K562 (cell line): Measurements from ENCODE around the gene DDHD1.

ENCODE experiments used
- CHD2 ChIP-seq: IDR thresholded peaks from 2 replicates; pipeline ENCODE4 v1.6.1; 2011; ENCODE audit warnings: low read depth, low read length
- FOXK2 ChIP-seq, 2 experiments: fragments of 450-650 bp; IDR thresholded peaks in 1 of 2; conservative IDR thresholded peaks in 1 of 2; 2 replicates each; pipeline ENCODE4 v1.6.1; 2016; ENCODE audit warnings: low read depth in 2 of 2, mild to moderate bottlenecking in 1 of 2
- FOXP1 ChIP-seq: sonication (generic); formaldehyde crosslinking; IDR thresholded peaks from 2 replicates; pipeline ENCODE4 v1.8.0; 2022; ENCODE audit warnings: mild to moderate bottlenecking, missing genetic modification reagents
- GABPB1 ChIP-seq: sonication (generic); formaldehyde crosslinking; IDR thresholded peaks from 2 replicates; pipeline ENCODE4 v1.8.0; 2022; ENCODE audit warnings: mild to moderate bottlenecking, missing genetic modification reagents
- GATA2 ChIP-seq: sonication (generic); formaldehyde crosslinking; IDR thresholded peaks from 2 replicates; pipeline ENCODE4 v1.4.0; 2020; ENCODE audit warnings: mild to moderate bottlenecking, missing genetic modification reagents
- HCFC1 ChIP-seq: IDR thresholded peaks from 2 replicates; pipeline ENCODE4 v1.6.1; 2012; ENCODE audit warnings: low read depth, low read length, improper control_type of control experiment
- KDM1A ChIP-seq, 2 experiments: fragments of 450-650 bp; IDR thresholded peaks; 2 replicates each; pipeline ENCODE4 v1.6.1; 2016; ENCODE audit warnings: mild to moderate bottlenecking in 2 of 2
- POLR2AphosphoS5 ChIP-seq: IDR thresholded peaks from 2 replicates; pipeline ENCODE4 v1.6.1; 2011; ENCODE audit warnings: mild to moderate bottlenecking, low read depth, low read length, moderate library complexity; ENCODE audit not compliant: control insufficient read depth, insufficient read depth
- RAD21 ChIP-seq, 2 experiments: fragments of 250-450 bp in 1 of 2; fragments of 450-650 bp in 1 of 2; sonication (Bioruptor Pico) in 1 of 2; formaldehyde crosslinking in 1 of 2; IDR thresholded peaks in 1 of 2; conservative IDR thresholded peaks in 1 of 2; 2 replicates each; pipeline versions ENCODE4 v1.4.0 to v1.8.0; 2020 to 2022; ENCODE audit warnings: mild to moderate bottlenecking in 2 of 2, moderate library complexity in 1 of 2
- TARDBP ChIP-seq: fragments of 450-650 bp; IDR thresholded peaks from 2 replicates; pipeline ENCODE4 v1.6.1; 2016
- ZNF431 ChIP-seq: sonication (generic); formaldehyde crosslinking; IDR thresholded peaks from 2 replicates; pipeline ENCODE4 v1.8.0; 2022; ENCODE audit warnings: mild to moderate bottlenecking, missing genetic modification reagents
- TF ChIP-seq, protein P1 (sequence below), 3 experiments: IDR thresholded peaks in 2 of 3; conservative IDR thresholded peaks in 1 of 3; 2 replicates each; pipeline ENCODE4 v1.5.1; 2011 to 2012; ENCODE audit warnings: low read length in 3 of 3, mild to moderate bottlenecking in 3 of 3, control low read depth in 2 of 3, improper control_type of control experiment in 1 of 3, inconsistent platforms in 1 of 3, low read depth in 1 of 3, mixed read lengths in 1 of 3, moderate library complexity in 1 of 3; ENCODE audit not compliant: insufficient read depth in 2 of 3

GRCh38 chr14:53041067-53041466 is 112.1 kb downstream of the DDHD1 start:
- TF ChIP-seq, protein P1, sequence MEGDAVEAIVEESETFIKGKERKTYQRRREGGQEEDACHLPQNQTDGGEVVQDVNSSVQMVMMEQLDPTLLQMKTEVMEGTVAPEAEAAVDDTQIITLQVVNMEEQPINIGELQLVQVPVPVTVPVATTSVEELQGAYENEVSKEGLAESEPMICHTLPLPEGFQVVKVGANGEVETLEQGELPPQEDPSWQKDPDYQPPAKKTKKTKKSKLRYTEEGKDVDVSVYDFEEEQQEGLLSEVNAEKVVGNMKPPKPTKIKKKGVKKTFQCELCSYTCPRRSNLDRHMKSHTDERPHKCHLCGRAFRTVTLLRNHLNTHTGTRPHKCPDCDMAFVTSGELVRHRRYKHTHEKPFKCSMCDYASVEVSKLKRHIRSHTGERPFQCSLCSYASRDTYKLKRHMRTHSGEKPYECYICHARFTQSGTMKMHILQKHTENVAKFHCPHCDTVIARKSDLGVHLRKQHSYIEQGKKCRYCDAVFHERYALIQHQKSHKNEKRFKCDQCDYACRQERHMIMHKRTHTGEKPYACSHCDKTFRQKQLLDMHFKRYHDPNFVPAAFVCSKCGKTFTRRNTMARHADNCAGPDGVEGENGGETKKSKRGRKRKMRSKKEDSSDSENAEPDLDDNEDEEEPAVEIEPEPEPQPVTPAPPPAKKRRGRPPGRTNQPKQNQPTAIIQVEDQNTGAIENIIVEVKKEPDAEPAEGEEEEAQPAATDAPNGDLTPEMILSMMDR (IDR thresholded peaks at IDR 0.05 in 2 of 3, conservative IDR thresholded peaks at IDR 0.05 in 1 of 3; ENCODE audit: insufficient read depth in 2 of 3, low read depth in 1 of 3, low read length in 3 of 3), result no peak
- TF ChIP-seq TARDBP, result no peak
- no peak for TF ChIP-seq ZNF431 (CRISPR knock-in tag)
- TF ChIP-seq FOXP1 (CRISPR knock-in tag), result no peak
- no peak for TF ChIP-seq KDM1A (IDR thresholded peaks at IDR 0.05)
- TF ChIP-seq FOXK2 (conservative IDR thresholded peaks at IDR 0.05 in 1 of 2, IDR thresholded peaks at IDR 0.05 in 1 of 2; ENCODE audit: low read depth in 2 of 2), result no peak
- TF ChIP-seq POLR2AphosphoS5, result no peak
- TF ChIP-seq GATA2 (CRISPR knock-in tag), result no peak
- no peak for TF ChIP-seq HCFC1
- no peak for TF ChIP-seq CHD2
- no peak for TF ChIP-seq RAD21 (CRISPR knock-in tag; conservative IDR thresholded peaks at IDR 0.05 in 1 of 2, IDR thresholded peaks at IDR 0.05 in 1 of 2)
- TF ChIP-seq GABPB1 (CRISPR knock-in tag), result no peak
